GM18498 (cell line): ENCODE results near the gene KRTCAP3.
"Not testable (repeated sequence)": the region's sequence is repeated elsewhere in the genome, so short reads cannot be mapped to it uniquely, and the experiment has no call there.

ENCODE experiments used
- ATAC-seq: cut with Tn5 transposase; IDR thresholded peaks from one replicate; pipeline ENCODE4 v1.9.1; 2021; ENCODE audit warnings: mild to moderate bottlenecking, moderate library complexity; ENCODE audit not compliant: unreplicated experiment

The KRTCAP3 gene, protein sequence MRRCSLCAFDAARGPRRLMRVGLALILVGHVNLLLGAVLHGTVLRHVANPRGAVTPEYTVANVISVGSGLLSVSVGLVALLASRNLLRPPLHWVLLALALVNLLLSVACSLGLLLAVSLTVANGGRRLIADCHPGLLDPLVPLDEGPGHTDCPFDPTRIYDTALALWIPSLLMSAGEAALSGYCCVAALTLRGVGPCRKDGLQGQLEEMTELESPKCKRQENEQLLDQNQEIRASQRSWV

DNA sequence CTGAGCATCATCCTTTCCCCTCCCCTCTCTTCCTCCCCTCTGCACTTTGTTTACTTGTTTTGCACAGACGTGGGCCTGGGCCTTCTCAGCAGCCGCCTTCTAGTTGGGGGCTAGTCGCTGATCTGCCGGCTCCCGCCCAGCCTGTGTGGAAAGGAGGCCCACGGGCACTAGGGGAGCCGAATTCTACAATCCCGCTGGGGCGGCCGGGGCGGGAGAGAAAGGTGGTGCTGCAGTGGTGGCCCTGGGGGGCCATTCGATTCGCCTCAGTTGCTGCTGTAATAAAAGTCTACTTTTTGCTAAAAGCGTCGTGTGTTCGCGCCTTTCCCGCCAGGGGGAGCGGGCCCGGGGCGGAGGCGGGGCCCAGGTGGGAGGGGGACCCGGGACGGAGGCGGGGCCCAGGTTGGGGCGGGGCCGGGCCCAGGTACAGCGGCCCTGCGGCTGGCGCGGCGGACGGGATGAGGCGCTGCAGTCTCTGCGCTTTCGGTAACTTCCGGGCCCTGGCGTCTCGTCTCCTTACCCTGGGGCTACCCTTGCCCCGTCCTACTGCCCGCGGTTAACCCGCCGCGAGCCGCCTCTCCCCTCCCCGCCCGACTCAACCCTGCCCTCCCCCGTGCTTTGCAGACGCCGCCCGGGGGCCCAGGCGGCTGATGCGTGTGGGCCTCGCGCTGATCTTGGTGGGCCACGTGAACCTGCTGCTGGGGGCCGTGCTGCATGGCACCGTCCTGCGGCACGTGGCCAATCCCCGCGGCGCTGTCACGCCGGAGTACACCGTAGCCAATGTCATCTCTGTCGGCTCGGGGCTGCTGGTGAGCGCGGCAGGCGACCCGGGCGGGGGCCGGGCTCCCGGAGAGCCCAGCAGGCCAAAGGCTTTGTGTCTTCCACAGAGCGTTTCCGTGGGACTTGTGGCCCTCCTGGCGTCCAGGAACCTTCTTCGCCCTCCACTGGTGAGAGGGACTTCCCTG is at the start of gene KRTCAP3:
Gene KRTCAP3, plus strand, starts transcription at position 424 of the 962 bp plus-strand sequence. Its CDS starts 32 bp downstream, at position 456.
- ATAC-seq, result no peak

DNA sequence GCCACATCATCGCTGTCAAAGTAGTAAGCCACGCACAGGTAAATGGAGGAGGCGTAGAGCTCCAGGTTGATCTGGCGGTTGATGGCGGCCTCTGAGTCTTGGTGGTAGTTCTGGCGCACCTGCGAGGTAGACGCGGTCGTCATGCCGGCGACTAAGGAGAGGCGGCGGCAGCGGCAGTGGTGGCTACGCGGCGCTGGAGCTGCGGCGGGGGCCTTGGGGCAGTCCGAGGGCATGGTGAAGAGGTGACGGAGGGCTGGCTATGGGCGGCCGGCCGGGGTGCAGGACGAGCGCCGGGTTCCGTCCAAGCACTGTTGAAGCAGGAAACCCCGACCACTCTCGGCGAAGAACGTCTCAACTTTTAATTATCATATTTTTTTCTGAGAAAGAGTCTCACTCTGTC is 49.0 kb upstream of the KRTCAP3 start:
- no peak for ATAC-seq

DNA sequence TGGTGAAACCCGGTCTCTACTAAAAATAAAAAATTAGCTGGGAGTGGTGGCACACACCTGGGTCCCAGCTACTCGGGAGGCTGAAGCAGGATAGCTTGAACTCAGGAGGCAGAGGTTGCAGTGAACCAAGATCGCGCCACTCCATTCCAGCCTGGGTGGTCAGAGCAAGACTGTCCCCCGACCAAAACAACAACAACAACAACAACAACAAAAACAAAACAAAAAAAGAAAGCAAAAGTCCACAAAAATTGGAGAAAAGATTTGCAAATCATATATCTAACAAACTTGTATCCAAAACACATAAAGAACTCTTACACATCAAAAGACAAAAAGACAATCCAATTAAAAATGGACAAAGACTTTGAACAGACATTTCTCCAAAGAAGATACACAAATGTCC is 43.2 kb upstream of the KRTCAP3 start:
- ATAC-seq, result no peak

DNA sequence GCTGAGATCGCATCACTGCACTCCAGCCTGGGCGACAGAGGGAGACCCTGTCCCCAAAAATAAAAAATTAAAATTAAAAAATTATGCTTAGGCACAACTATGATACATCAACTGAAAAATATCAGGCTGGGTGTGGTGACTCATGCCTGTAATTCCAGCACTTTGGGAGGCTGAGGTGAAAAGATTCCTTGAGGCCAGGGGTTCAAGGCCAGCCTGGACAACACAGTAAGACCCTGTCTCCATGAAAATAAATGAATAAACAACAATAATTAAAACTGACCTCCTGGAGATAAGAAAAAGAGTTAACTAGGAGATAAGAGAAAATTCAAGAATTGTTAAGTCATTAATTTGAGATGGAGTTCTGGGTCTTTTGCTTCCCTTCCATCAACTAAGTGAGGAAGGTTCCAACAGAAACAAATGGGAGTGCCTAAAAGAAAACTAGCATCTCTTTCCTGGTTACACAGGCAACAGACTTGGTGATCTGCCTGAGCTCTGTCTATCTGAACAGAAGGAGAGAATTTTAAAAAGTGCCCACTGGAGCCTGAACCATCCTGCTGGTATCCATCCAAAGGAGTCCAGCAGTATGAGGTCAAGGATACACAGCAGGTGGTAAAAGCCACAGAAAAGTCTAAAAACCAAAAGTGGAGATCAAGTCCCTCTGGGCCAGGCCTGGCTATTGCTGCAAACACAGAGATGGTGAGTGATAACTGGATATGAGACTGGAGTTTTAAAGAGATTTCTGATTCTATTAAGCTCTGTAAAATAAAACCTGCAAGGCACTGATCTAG is 41.6 kb upstream of the KRTCAP3 start:
- ATAC-seq, result no peak

DNA sequence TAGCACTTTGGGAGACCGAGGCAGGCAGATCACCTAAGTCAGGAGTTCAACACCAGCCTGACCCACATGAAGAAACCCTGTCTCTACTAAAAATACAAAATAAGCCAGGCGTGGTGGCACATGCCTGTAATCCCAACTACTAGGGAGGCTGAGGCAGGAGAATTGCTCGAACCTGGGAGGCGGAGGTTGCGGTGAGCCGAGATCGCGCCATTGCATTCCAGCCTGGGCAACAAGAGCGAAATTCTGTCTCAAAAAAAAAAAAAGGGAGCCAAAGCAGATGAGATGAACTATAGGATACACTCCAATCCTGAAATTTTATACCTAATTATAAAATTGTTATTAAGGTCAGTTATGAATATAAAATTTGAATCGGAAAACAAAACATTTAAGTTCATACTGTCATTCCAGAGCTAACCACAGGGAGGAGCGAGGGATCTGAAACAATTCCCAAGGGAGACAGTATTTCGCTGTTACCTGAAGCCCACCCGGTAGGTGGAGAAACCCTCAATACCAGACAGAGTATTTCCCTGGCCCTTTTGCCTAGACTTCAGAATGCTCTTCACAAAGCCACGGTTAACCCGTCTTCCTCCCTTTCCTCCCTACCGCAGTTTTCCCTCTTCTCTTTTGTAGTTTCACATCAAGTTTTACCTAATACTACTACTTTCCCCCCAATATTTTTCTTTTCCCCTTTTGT is 34.2 kb upstream of the KRTCAP3 start:
- ATAC-seq, result no peak

DNA sequence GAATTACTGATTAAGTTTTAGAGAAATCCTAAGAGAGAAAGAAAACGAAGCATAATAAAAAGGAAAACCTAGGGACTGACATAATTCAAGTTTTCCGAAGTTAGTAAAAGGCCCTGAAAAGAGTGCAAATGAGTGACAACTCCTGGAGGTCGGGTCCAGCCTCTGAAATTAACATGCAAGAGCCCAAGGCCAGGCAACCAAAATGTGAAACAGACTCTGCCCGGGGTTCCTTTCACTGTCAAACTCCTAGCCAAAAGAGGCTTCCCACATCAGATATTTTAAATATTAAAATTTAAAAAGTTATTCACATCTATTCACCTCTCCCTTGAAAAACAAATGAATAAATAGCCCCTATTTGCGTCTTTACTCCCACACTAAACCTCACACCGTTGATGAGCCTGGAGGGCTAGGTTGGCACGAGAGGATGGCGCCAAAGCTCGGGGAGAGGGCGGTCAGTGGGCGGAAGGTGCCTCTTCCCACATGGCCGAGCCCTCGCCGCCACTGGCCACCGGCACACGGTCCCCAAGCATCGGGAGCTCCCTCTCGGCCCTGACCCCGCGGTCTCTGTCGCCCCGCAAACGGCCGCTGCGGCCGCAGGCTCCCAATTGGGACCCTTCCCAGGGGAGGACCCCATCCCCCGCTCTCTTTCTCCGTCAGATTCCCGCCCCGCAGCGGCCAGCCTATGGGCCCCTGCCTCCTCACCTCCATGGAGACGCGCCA is 33.4 kb upstream of the KRTCAP3 start:
- peak; percentile 27 for ATAC-seq

DNA sequence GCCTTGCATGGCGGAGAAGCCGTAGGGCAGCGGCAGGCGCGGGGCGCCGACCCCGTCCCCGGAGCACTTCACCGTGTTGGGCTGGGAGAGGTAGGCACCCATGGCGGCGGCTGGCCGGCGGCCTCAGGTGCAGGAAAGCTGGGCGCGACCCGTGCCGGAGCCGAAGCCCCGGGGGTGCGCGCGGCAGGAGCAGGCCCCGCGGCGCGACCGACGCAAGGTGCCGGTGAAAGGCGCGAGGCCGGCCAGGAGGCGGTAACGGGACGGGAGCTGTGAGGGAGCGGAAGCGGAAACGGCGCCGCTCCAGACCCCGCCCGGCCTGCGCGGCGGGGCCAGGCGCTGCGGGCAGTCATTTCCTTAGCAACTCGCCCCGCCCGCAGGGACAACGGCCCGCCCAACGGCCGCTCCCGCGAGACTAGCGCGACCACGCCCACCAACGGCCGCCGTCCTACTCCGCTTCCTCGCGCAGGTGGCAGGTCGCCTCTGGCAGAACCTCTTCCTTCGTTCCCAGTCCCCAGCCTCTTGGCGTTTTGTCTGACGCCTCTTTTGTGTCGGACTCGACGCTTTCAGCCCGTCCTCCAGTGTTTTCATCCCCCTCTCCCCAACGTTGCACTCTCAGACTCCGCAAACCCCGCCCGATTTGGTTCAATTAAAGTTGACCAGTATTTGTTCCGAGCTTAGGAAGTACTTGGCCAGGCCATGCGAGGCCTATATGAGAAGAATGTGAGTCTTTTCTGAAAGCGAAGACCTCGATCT is 32.7 kb upstream of the KRTCAP3 start, which contains the start of gene PPM1G:
Gene PPM1G, minus strand, starts transcription at position 271 of the 753 bp plus-strand sequence. Its CDS starts 169 bp downstream, at position 102.
- peak; percentile 98 for ATAC-seq

DNA sequence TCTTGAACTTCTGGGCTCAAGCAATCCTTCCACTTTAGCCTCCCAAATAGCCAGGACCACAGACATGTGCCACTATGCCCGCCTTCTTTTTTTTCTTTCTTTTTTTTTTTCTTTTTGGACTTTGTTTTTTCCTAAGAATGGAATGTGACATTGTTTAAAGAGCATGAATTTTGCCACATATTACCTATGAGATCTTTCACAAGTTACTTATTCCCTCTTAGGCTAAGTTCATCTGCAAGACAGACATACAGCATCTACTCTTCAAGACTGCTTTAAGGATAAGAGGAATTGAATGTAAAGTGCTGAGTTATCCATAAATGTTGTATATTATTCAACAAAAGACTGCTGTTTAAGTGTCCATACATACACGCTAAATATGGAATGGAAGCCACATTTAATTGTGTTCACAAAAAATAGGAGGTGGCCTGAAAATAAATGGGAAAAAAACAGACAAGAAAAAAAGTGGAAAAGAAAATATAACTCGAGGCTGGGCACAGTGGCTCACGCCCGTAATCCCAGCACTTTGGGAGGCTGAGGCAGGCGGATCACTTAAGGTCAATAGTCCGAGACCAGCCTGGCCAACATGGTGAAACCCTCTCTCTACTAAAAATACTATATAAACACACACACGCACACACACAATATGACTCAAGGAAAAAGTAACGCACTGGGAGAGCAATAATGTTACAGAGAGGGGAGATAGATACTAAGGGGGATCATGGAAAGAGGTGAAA is 29.6 kb upstream of the KRTCAP3 start:
- no peak for ATAC-seq

DNA sequence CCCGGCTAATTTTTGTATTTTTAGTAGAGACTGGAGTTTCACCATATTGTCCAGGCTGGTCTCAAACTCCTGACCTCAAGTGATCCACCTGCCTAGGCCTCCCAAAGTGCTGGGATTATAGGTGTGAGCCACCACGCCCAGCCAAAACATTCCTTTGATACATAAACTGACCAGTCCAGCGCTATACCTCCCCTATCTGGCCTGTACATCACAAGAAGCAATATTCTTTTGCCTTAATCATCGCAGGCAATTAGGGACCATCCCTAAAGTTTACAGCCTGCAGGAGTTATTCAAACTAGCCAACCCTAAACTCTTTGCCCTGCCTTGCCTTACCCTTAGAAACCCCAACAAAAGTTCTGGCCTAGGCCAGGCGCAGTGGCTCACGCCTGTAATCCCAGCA is 26.0 kb upstream of the KRTCAP3 start:
- no peak for ATAC-seq

DNA sequence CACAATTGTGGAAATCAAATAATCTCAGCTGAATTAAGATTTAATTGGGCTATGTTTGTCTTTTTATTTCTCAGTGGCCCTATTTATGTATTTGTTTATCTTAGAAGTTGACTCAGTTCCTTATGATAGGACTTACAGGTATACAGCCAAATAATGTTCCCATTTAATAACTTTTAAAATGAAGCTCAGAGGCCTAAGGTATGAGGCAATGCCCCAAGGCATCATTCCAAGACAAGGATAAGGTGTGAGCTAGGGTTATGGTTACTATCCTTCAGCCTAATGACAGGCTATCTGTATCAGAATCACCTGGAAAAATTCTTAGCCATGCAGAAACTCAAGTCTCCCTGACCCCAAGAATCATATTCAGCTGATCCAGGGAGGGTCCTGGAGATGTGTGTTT is 21.2 kb upstream of the KRTCAP3 start:
- ATAC-seq, result no peak

DNA sequence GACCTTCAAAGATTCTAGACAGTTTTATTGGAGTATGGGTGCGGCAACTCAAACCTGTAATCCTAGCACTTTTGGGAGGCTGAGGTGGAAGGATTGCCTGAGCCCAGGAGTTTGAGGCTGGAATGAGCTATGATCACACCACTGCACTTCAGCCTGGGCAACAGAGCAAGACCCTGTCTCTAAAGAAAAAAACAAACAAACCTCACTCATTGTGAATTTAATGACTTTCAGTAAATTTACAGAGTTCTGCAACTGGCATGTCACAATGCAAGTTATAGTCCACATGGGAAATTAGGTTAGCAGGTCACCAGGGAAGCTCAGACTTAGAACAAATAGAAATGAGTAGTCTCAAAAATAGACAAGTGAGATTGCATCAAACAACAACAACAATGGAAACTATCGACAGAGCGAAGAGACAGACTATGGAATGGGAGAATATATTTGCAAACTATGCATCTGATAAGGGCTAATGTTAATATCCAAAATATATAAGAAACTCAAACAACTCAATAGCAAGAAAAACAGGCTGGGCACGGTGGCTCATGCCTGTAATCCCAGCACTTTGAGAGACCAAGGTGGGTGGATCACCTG is 20.4 kb upstream of the KRTCAP3 start:
- no peak for ATAC-seq

DNA sequence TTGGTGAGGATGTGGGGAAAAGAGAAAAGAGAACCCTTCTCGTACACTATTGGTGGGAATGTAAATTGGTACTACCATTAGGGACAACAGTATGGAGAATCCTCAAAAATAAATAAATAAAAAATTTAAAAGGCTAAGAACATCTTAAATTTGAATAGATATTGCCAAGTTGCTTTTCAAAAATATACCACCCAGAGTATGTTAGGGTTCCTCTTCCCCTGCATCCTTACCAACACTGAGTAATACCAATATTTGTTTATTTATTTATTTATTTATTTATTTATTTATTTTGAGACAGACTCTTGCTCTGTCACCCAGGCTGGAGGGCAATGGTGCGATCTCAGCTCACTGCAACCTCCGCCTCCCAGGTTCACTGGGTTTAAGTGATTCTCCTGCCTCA is 19.2 kb upstream of the KRTCAP3 start:
- ATAC-seq, result no peak

DNA sequence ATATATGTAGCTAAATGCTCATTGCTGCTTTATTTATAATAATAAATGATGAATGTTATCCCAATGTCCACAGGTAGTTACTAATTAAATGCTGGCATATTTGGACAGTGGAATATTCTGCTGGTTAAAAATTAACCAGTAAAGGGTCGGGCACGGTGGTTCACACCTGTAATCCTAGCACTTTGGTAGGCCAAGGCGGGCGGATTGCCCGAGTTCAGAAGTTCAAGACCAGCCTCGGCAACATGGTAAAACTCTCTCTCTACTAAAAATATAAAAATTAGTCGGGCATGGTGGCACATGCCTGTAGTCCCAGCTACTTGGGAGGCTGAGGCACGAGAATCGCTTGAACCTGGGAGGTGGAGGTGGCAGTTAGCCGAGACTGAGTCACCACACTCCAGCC is 17.1 kb upstream of the KRTCAP3 start:
- ATAC-seq, result not testable (repeated sequence)

DNA sequence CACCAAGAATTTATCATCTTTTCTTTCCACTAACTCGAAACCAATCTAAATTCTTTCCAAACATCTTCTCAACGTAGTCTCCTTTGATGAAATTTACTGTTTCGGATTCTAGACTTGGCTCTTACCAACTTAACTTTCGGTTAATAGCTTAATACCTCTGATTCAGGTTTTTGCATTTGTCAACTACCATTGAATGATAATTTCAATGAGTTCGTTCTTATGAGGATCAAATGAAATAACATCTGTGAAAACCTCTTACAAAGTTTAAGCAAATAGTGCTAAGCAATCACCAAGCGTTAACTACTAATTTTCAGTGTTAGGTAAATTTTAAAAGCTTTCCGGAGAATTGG is 14.3 kb upstream of the KRTCAP3 start:
- no peak for ATAC-seq

DNA sequence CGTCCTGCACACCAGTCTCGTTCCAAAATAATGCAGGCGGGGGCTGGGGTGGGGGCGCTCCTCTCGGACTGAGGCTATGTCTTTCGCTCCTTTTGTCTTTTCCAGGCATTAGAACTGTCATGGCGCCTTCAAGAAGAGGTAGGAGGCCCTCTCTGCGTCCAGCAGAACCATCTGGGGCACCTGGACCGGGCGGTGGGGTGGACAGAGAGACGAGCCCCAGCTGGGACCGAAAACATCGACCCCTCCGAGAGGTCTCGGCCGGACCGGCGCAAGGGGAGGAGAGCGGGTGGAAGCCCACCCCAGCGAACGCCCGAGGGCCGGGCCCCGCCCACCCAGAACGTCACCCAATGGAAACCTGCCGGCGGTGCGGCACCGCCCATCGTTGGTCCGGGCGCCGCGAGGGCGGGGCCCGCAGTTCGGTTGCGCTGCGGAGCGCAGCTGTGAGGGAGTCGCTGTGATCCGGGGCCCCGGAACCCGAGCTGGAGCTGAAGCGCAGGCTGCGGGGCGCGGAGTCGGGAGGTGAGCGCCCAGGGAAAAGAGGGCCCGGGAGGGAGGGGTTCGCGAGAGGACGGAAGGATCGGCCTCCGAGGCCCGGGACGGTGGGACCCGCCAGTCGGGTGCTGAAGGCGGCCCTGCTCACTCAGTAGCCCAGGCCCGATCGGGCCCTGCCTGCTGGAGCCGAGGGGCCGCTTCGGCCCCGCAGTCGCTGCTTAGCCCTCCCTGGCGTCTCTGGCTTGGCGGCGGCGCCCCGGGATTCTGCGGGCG is 13.8 kb upstream of the KRTCAP3 start, which contains the start of gene NRBP1:
Gene NRBP1, plus strand, starts transcription at position 419 of the 765 bp plus-strand sequence. CDS start 4,643 bp downstream, outside the sequence.
- peak; percentile 90 for ATAC-seq

DNA sequence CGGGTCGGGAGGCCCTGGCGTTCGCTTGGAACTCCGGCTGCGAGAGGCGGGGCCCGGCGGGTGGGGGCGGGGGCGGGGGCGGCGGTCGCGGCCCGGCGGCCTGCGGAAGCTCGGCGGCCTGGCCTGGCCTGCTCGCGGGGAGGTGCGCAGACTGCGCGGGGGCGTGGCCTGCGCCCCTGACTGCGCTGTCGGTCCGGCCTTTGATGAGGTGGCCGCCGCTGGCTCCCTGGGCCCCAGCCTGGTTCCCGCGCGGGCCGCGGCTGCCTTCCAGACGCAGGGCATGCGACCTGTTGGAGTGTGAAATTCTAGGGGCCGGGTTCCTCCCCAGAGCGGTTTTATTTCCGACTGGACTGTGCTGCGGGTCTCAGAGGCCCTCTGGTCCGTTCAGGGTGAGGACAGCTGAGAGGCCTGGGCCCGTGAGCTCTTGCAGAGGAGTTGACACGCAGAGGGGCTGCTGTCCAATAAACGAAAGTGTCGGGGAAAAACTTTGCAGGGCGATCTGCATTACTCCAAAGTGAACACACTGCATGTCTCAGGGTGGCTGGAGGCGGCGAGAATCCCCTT is 13.1 kb upstream of the KRTCAP3 start:
- ATAC-seq, result peak; percentile 76

DNA sequence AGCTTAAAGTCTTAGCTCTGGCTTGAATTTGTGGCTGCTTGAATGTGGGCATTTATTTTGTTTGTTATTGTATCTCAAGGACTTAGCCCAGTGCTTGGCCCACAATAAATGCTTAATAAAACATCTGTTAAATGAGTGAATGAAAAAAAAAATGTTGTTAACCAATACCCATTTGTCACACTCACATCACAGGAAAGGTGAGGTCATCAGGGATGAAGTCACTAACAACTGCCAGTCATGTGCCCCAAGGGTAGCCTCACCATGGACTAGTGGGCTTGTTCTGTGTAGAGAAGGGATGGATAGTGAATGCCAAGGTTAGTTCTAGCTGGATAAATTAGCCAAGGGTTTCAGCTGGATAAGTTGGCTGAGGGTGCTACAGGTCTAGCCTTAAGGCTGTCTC is 10.8 kb upstream of the KRTCAP3 start:
- ATAC-seq, result no peak
